Gastroesophageal sphincter (tissue), 3 donors: ENCODE data around the gene STAU1.

ENCODE experiments used
- EP300 ChIP-seq: sonication (generic); formaldehyde crosslinking; IDR thresholded peaks from one replicate; pipeline ENCODE4 v1.6.1; 2017; ENCODE audit warnings: antibody characterized with exemption, mild to moderate bottlenecking
- POLR2AphosphoS5 ChIP-seq: sonication (generic); formaldehyde crosslinking; IDR thresholded peaks from one replicate; pipeline ENCODE4 v1.6.1; 2017; ENCODE audit warnings: antibody characterized with exemption
- TF ChIP-seq, protein P1 (sequence below), 4 experiments: fragments of 200-600 bp in 2 of 4; fragments of 450-650 bp in 2 of 4; sonication (generic) in 1 of 4; IDR thresholded peaks; one replicate each; pipeline ENCODE4 v1.5.1; 2017 to 2019; ENCODE audit warnings: antibody characterized with exemption in 4 of 4, mild to moderate bottlenecking in 2 of 4, moderate library complexity in 2 of 4

DNA sequence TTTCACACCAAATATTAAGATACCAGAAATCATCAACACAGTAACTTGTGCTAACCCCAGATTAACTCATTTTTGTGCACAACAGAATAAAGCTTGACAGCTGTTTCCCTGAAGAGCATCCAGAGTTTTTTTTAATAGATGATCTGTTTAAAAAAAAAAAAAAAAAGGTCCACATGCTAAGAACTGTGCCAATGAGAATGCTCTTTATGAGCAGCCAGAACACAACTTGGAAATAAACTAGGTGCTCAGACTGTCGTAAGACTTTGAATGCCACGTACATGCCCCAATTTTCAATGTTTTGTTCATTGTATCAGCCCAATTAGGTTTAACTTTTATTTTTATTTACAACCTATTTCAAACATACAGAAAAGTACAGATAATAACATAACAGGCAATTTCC is 47.3 kb downstream of the STAU1 start:
- no peak for TF ChIP-seq EP300
- TF ChIP-seq, protein P1, sequence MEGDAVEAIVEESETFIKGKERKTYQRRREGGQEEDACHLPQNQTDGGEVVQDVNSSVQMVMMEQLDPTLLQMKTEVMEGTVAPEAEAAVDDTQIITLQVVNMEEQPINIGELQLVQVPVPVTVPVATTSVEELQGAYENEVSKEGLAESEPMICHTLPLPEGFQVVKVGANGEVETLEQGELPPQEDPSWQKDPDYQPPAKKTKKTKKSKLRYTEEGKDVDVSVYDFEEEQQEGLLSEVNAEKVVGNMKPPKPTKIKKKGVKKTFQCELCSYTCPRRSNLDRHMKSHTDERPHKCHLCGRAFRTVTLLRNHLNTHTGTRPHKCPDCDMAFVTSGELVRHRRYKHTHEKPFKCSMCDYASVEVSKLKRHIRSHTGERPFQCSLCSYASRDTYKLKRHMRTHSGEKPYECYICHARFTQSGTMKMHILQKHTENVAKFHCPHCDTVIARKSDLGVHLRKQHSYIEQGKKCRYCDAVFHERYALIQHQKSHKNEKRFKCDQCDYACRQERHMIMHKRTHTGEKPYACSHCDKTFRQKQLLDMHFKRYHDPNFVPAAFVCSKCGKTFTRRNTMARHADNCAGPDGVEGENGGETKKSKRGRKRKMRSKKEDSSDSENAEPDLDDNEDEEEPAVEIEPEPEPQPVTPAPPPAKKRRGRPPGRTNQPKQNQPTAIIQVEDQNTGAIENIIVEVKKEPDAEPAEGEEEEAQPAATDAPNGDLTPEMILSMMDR (IDR thresholded peaks at IDR 0.05), result no peak
- TF ChIP-seq POLR2AphosphoS5, result no peak
